Stimulated activated CD8-positive, alpha-beta memory T cell treated with anti-CD3 and anti-CD28 coated beads, Interleukin-2, amount 100 ng/mL, for 1 hour (primary cell): Measurements from ENCODE around the gene IDI1.

ENCODE experiments used
- DNase-seq, 2 donors: peaks; one replicate each; pipeline ENCODE4 v3.0.0-alpha.2; 2020; ENCODE audit warnings: low read depth in 2 of 2

The IDI1 gene

GRCh38 chr10:994836-995558, 53.9 kb downstream of the IDI1 start:
- no peak for DNase-seq

DNA sequence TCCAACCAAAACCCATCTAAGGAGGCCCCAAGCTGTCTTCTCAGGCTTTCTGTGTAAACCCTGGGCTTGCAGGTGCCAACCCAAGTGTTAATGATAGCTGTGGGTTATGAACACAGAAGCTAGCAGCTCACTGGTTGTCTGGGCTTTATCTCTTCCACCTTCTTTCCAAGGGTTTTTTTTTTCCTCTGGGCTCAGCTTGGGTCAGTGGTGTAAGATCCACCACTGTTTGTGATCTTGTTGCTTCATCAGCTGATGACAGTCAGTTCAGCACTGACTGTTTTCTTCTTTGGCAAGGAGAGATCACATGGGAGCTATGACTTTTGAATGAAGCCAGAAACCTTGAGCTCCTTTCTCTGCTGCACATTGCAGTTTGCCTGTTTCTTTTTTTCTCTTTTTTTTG, 56.0 kb downstream of the IDI1 start:
- DNase-seq, result no peak

DNA sequence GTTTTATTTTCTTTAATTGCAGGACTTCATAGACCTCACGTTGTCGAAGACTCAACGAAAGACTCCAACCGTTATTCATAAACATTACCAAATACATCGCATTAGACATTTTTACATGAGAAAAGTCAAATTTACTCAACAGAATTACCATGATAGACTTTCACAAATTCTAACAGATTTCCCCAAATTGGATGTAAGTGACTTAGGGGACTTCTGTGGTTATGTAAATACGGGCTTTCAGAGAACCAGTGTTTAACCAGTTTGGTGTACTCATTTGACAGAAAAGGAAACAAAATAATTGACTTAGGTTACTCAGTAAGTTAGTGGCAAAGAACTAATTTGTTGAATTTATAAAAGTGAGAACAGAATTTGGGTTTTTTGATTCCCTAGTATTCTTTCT, 56.5 kb downstream of the IDI1 start:
- DNase-seq, result no peak

DNA sequence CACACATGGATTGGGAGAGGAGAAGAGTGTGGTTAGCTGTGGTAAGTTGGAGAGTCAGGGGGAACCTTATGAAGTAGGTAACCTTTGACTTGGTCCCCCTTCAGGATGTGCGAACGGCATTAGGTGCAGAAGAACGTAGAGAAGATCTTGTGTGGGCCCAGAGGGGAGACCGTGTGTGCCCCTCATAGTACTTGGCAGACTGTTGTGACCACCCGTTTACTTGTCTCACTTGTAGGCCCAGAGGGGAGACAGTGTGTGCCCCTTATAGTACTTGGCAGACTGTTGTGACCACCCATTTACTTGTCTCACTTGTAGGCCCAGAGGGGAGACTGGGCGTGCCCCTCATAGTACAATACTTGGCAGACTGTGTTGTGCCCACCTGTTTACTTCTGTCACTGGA, 58.1 kb downstream of the IDI1 start:
- no peak for DNase-seq
